Stimulated activated CD4-positive, alpha-beta T cell treated with anti-CD3 and anti-CD28 coated beads, Interleukin-15, amount 100 ng/mL, for 1 hour (primary cell): ENCODE measurements around the gene PCNX2.
"Not testable (repeated sequence)": the region's sequence is repeated elsewhere in the genome, so short reads cannot be mapped to it uniquely, and the experiment has no call there.

Experiments used
- DNase-seq, 2 donors: peaks; one replicate each; pipeline ENCODE4 v3.0.0-alpha.2; 2020; ENCODE audit warnings: low read depth in 1 of 2, low spot score in 1 of 2

The PCNX2 gene

DNA sequence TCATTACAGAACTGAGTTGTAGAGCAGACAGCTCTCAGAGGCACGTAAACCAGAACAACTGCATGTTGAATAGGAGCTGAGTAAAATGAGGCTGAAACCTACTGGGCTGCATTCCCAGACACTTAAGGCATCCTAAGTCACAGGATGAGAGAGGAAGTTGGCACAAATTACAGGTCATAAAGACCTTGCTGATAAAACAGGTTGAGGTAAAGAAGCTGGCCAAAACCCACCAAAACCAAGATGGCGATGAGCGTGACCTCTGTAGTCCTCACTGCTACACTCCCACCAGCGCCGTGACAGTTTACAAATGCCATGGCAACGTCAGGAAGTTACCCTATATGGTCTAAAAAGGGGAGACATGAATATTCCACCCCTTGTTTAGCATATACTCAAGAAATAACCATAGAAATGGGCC lies 187.8 kb downstream of the PCNX2 start:
- not testable (repeated sequence) for DNase-seq

DNA sequence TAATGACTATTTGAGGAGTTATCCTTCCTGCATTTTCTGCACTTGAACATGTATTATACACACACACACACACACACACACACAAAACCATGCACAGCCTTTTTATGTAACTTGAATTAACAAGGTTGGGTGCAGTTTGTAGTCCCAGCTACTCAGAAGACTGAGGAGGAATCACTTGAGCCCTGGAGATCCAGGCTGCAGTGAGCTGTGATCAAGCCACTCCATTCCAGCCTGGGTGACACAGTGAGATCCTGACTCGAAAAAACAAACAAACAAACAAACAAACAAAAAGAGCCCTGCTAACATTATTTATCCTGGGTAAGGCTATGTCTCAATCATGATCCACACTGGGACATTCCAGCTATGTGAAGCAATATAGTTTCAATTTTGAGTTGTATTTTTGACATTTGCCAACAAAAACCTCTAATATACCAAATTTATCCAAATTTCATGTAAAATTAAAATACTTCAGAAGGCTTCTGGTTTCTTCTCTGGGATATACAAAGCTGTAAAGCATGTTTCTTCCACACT lies 188.3 kb downstream of the PCNX2 start:
- DNase-seq: no peak

DNA sequence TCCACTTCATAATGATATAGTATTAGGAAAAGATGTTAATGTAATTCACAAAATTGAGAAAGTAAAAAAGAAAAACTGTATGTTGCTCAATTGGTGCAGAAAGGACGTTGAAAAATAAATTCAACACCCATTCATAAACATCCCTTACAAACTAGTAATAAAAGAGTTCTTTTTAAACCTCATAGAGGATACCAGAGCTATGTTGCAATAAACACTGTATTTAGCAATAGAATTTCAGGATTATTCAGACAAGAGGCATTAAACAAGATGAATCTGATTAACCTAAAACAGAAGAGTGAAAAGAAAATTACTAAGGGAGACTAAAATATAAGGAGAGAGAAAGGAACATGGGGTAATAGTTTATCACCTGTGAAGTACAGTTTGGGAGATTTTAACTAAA lies 190.3 kb downstream of the PCNX2 start:
- no peak for DNase-seq

DNA sequence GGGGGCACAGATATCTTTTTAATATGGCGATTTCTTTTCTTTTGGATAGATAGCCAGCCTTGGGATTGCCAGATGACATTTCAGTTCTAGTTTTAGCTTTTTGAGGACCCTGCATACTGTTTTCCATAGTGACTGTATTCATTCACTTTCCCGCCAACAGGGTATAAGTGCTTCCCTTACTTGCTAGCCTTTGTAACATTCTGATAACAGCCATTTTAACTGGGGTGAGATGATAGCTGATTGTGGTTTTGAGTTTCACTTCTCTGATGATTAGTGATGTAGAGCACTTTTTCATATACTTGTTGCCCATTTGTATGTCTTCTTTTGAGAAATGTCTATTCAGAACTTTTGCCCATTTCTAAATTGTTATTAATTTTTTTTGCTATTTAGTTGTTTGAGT lies 193.2 kb downstream of the PCNX2 start:
- DNase-seq: no peak

DNA sequence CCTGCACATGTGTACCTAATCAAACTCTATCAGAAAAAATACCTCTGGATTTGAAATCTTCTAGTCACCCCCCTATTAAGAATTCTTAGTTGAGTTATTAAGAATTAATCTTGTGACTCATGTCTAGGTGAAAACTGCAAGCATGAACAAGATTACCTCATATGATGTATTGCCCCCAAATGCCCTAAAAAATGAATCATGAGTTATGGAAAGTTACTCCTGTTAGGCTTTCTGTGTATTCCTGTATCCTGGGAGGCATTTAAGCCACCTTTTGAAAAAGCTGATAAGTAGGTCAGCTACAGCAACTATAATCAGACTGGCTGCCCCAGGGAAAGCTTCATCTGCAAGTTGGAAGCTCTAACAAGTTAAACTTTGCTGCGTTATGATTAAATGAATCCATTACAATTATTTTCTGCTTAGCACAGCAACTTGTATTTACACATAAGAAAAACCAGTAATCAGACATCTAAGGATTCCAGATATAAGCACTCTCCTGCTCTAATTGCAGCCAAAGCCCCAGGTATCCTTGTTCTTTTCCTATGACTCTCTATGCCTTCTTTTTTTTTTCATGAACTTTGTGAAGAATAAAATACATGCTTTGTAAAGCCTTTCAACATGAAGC lies 197.5 kb downstream of the PCNX2 start:
- DNase-seq: no peak

DNA sequence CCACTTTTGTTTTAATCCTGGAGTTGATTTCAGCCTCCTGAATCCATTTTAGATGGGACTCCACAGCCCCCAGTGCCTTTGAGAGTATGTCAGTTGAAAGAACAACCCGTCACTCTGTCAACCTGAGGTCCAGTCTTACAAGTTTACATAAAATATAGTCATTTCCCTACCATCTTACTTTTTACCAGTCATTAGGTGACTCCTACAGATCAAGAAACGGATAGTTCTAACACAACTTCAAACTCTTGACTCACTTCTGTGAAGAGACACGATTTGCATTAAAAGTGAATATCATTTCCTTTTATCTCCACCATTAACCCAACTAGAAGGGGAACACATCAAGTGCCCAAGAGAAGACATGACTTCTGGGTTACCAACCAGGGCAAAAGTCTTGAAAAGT lies 198.0 kb downstream of the PCNX2 start:
- no peak for DNase-seq

DNA sequence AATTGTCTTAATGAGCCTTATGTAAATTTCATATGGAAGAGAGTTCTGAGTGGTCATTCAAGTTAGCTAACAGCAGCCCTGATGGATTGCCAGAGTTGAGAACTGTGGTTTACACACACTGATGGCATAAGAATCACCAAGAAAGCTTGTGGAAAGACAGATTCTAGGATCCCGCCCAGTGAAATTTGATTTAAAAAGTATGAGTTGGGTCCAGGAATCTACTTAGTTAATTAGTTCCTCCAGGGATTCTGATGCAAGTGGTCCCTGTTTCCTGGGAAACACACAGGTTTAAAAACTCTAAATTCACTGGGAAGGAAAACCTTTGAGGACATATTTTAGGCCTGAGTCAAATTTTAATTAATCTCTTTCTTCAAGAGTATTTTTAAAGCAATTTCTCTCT lies 200.8 kb downstream of the PCNX2 start:
- no peak for DNase-seq

DNA sequence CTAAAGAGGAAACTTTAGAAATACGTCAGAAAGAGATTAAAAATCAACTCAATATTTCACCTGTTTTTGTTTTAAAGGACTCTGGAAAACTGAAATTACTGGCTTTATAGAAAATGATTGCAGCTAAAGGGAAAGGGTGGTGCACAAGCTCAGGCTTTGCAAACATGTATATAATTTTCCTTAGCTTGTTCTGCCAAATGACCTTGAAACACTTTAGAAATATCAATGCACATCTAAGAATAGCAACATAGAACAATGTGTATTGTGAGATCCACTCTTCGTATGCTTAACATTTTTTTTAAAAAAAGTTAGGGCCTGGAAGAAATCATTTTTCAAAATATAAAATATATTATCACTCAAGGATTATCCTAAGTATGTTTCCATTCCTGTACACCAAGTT lies 201.3 kb downstream of the PCNX2 start:
- DNase-seq: no peak

DNA sequence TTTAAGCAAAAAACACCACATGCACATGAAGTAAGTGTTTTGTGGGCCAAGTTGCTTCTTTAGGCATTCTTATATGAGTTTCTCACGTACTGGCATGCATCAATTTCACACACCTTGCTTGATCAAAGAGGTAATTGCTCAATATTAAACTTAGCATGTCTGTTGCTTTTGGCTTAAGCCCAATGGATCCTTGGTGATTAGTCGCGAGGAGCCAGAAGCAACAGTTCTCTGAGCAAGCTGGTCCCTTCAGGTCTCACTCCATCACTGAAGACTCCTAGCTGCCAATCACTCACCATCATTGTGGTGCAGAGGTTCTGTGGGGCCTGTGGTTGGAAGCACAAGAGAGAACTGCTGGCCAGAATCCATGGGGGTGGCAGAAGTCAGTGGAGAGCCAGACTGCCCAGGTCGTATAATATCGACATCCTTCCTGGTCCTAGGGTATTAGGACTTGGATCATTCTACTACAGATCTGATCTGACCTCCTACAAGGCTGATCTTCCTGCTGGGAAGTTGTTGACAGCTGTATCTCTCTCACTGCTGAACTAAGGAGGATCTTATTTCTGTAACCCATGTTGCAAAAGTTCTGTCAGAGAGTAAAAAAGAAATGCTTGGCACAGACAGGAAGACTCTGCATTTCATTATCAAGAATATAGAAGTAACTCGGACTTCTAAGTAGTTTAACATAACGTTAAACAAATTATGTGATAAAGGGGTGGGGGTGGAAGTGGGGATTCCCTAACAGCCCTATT lies 204.6 kb downstream of the PCNX2 start:
- no peak for DNase-seq

DNA sequence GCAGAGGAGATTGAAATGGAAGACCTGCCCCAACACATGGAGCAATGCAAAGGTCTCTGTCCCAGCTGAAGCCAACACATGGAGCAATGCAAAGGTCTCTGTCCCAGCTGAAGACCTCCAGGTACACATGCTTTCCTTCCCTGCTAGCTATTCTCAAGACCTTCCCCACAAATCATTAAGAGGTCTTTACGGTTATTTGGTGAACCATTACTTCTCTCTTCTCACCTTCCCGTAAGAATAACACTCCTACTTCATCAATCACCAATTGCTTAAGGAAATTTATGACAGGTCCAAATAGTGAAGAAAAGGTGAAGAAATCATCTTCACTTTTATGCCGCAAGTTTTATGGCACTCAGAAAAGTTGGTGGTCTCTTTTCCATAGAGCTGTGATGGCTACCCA lies 206.3 kb downstream of the PCNX2 start:
- DNase-seq: no peak

DNA sequence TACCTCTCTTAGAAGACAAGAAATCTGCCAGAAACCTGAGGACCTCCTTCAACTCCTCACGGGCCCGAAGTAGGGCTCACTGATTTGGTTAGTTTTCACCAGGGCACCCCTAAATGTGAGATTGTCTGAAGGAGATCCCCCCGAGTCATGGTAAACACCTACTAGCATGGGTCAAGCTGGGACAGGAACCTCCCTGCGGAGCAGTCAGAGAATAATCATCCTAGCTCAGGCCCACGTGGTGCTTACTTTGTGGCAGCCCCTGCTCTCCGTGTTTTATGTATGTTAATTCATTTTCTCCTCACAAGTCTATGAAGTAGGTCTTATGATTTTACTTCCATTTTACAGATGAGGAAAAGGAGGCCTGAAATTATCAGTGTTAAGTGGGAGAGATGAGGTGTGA lies 206.9 kb downstream of the PCNX2 start:
- no peak for DNase-seq

DNA sequence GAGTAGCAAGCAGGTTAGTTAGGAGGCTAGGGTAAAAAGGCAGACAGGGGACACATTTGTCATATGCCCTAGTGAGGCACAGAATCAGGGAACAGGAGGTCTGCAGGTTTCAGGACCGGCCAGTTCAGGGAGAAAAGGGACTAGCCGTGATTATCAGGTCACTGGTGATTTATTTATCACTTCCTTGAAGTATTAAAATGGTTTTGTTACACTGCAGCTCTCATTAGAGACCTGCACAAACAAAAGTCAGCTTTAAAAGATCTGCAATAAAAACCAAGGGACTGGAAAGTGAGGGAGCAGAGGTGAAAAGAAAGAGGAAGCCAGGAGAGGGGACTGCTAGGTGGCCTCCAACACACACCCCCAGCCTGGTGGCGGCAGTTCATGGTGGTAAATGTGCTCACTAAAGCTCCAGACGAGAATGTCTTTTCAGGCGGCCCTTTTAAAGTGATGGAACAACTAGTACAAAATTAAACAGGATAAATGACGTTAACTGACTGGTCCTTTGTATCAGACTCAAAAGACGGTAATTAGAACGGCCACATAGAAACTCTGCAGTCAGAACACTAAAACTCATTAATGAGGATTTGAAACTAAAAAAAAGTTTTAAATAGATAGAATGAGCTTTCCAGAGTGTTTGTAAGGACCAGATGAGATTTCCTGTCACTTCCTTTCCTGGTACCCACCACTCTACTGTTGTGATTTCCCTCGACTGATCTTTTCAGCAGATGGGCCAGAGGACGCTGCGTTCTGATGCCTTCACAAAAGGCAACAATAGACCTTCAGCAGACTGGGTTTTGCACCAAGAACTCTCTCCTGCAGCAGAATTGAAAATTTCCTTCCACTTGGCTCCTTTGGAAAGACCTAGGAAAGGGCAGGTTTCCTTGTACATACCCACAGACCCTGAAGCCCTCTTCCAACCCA lies 208.3 kb downstream of the PCNX2 start:
- no peak for DNase-seq

DNA sequence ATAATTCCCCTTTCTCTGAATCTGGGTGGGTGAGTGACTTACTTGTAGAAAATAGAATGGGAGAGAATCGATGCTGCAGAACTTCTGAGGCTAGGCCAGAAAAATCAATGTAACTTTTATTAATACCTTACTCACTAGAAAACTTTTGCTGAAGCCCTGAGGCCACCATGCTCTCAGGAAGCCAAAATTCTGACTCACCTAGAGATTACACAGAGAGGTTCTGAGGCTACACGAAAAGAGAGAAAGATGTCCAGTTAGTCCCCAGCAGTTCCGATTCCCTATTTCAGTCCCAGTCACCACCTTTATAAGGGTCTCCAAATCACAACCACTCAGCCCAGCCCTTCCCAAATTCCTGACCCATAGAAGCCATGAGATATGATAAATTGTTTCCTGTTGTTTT lies 210.0 kb downstream of the PCNX2 start:
- DNase-seq: no peak

DNA sequence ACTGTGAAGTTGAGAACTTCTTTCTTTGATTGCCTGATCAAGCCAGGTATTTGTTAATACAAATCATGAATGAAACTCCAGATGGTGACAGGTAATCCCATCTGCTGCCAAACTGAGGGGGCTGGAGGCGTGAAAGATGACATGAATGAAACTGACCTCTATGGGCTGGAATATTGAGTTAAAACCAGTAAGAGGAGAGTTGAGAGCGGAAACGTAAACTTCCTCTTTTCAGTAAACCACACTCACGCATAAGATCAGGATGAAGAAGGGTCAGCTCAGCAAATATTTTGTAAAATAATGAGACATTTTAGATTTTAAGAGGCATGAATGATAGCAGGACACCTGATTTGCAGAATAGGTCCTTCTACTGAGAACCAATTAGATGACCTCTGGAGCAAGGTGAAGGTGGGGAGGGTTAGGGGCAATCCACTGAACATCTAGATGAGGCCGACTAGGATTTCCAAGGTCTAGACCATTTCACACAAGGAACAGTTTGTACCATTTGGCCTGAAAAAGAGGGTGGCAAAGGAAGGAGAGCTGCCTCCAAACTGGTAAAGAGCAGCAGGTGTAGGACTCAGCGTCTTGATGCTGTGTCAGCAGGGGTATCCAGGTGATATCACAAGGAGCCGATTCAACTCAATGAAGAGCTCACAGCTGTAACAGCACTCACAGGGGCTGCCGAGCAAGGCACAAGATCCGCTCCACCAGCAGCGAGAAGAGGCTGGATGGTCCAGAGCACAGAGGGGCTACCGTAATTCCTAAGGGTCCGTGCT lies 212.6 kb downstream of the PCNX2 start:
- no peak for DNase-seq

DNA sequence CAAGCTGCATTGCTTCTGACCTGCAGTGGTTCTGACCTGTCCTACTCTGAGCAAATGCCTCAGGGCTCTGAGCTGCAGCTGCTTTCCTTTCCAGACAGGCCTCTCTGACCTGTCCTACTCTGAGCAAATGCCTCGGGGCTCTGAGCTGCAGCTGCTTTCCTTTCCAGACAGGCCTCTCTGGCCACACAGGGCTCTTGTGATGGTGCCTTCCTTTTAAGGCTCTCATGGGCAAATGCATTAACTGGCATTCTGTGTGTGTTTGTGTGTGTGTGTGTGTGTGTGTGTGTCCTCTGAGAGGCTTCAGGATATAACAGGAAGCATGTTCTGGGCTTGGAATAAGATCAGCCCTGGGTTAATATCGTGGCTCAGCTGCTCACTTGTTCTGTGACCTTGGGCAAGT lies 213.8 kb downstream of the PCNX2 start:
- DNase-seq: no peak

DNA sequence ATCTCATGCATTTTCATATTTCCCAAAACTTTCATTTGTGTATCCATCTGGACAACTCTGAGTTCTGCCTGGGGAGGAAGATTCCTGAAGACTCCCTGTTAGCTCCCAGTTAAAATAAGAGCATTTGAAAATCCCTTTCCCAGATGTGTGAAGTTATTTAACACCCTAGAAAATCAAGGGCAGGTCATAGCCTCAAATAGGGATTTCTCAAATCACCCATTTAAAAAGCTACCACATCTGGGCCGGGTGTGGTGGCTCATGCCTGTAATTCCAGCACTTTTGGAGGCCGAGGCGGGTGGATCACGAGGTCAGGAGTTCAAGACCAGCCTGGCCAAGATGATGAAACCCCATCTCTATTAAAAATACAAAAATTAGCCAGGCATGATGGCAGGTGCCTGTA lies 214.7 kb downstream of the PCNX2 start:
- DNase-seq: not testable (repeated sequence)

DNA sequence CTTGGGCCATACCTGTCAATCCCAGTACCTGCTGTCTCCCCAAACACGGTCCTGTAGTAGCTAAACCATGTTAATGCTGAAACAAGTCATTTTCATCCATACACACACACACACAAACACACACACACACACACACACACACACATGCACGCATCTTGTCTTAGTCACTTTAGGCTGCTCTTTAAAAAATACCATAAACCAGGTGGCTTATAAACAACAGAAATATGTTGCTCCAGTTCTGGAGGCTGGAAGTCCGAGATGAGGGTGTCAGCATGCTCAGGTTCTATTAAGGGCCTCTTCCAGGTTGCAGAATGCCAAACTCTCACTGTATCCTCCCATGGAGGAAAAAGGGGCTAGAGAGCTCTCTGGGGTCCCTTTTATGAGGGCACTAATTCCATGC lies 215.2 kb downstream of the PCNX2 start:
- no peak for DNase-seq

DNA sequence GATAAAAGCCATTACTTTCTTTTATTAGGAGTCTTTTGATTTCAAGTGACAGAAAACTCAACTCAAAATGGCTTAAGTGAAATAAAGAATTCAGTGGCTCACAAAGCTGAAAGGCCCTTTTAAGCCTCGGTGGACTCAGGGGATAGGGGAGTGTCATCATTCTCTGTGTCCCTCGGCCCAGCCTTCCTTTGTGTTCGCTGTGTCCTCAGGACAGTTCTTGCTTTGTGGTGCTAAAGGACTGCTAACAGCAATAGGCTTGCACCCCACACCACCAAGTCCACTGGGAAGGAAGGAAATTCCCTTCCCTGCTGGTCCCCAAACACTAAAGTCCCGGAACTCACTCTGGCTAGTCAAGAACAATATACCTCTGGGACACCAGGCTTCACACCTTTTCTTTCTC lies 216.0 kb downstream of the PCNX2 start:
- no peak for DNase-seq

DNA sequence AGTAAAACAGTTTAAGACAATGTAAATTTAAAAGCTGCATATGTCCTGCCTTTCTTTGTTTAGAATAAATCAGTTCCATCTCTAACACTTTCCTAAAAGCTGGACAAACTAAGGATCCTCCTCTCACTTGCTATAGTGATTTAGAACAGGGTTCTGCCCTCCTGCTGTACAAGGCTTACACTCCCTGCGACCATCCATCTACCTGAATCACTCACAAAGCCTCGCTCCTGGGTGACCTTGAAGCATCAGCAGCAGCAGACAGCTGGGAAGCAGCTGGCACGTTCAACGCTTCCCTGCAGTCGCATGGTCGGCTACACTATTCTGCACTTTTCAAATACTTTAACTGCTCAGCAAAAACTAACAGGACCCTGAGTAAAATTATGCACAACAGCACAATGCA lies 217.1 kb downstream of the PCNX2 start:
- no peak for DNase-seq

DNA sequence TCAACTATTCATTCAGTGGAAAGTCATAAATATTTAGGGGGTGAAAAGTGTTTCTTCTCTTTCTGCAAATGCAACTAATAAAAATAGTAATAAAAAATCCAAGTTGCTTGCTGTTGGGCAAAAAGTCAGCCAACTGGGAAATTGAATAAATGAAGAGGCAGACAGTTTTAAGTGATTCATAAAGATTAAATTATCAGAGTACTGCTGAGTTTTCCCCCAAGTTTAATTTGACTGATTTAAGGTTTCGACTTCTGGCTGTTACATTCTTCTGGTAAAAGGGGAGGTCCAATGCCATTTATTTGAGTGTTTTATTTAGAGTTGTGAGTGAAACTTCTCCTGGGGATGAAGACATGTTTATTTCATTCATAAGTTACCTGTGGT lies 219.6 kb downstream of the PCNX2 start:
- DNase-seq: no peak

DNA sequence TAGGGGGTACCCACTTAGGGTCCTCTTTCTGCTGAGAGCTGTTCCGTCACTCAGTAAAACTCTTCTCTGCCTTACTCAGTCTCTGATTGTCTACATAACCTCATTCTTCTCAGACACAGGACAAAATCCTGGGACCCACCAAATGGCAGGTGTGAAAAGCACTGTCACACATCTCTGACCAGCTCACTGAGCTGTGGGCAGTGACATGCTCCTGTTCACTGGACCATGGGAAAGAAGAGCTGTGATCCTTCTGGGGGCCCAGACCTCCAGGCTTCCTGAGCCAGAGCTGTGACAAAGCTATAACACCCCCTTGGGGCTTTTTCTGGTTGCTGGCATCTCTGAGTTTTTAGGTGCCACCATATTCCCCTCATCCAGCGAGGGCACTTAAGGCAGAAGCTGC lies 229.4 kb downstream of the PCNX2 start:
- DNase-seq: no peak
